Right atrium auricular region (tissue), 2 donors: ENCODE measurements around the gene SLC17A1. TPM values are rescaled to one million over a fixed set of nuclear protein-coding genes. Genes with fewer than 3 reads are reported as not detected.

ENCODE experiments used
- DNase-seq: peaks from one replicate; pipeline ENCODE4 v3.0.0-alpha.2; 2019; ENCODE audit warnings: low spot score
- H3K27ac ChIP-seq, 2 donors: fragments of 200-600 bp; sonication (generic); 1 replicate in 1 of 2; 2 replicates in 1 of 2; pipeline ENCODE4 v1.5.1; 2016 to 2019
- H3K27me3 ChIP-seq, 2 donors: fragments of 200-600 bp; sonication (generic); one replicate each; pipeline versions ENCODE4 v1.5.1 to v1.6.0; 2017 to 2019
- H3K36me3 ChIP-seq: fragments of 200-600 bp; sonication (generic); one replicate; pipeline ENCODE4 v1.5.1; 2016
- H3K4me1 ChIP-seq, 2 donors: fragments of 200-600 bp; sonication (generic); one replicate each; pipeline versions ENCODE4 v1.5.1 to v1.6.0; 2017 to 2019
- H3K4me3 ChIP-seq, 2 donors: fragments of 200-600 bp; sonication (generic); 1 replicate in 1 of 2; 2 replicates in 1 of 2; pipeline ENCODE4 v1.5.1; 2017 to 2019; ENCODE audit warnings: mild to moderate bottlenecking in 1 of 2, moderate library complexity in 1 of 2
- H3K9me3 ChIP-seq, 2 donors: fragments of 200-600 bp; sonication (generic); one replicate each; pipeline ENCODE4 v1.5.1; 2019
- total RNA-seq, 2 donors: library from RNA; depleted of rRNA; stranded (reverse); fragments of >200 nt; gene quantifications; one replicate each; pipeline ENCODE4 v1.1.0, GENCODE V29; 2016
- TF ChIP-seq, protein P1 (sequence below), 2 donors: fragments of 200-600 bp; sonication (generic); IDR thresholded peaks; one replicate each; pipeline ENCODE4 v1.5.1; 2019; ENCODE audit warnings: antibody characterized with exemption in 2 of 2

SLC17A1 gene
- total RNA-seq, 2 donors from 2014 or later = not detected

DNA sequence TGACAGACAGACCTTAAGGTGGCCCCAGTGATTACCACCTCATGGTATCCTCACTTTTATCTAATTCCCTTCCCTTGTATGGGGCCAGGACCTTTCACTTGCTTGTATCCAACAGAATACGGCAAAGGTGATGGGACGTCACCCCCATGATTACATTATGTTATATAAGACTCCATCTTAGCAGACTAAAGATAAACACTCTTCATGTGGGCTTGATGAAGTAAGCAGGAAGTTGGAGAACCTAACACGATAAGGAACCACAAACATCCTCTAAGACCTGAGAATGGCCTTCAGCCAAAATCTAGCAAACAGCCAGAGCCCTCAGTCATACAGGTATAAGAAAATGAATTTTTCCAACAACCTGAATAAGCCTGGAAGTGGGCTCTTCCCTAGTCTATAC lies 34.2 kb upstream of the SLC17A1 start:
- Histone ChIP-seq H3K36me3 (no peaks in the 10 kb centered on the region), H3K27me3 (no peaks in the 10 kb centered on the region), H3K27ac (no peak overlapping the region), H3K4me3 (no peak overlapping the region), H3K9me3 (no peaks in the 10 kb centered on the region), H3K4me1 (no peaks in the 10 kb centered on the region)
- no peak for DNase-seq
- TF ChIP-seq, protein P1, sequence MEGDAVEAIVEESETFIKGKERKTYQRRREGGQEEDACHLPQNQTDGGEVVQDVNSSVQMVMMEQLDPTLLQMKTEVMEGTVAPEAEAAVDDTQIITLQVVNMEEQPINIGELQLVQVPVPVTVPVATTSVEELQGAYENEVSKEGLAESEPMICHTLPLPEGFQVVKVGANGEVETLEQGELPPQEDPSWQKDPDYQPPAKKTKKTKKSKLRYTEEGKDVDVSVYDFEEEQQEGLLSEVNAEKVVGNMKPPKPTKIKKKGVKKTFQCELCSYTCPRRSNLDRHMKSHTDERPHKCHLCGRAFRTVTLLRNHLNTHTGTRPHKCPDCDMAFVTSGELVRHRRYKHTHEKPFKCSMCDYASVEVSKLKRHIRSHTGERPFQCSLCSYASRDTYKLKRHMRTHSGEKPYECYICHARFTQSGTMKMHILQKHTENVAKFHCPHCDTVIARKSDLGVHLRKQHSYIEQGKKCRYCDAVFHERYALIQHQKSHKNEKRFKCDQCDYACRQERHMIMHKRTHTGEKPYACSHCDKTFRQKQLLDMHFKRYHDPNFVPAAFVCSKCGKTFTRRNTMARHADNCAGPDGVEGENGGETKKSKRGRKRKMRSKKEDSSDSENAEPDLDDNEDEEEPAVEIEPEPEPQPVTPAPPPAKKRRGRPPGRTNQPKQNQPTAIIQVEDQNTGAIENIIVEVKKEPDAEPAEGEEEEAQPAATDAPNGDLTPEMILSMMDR (IDR thresholded peaks at IDR 0.05) = no peak

DNA sequence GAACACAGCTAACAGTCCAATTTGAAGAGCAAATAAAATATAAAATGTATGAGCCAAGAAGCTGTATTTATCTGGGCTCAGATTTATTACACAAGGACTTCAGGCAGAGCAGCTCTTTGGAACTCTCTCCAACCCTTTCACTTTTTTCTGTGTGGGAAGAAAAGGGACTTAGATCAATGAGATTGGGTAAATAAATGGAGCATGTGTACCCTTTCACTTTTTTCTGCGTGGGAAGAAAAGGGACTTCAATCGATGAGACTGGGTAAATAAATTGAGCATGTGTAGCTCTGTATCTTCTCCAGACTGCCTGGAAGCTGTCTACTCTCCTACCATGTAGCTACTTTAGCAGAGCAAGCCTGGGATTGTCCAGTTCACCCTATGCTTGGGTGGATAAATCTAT lies 31.5 kb upstream of the SLC17A1 start:
- TF ChIP-seq, protein P1 (IDR thresholded peaks at IDR 0.05) = no peak
- H3K27ac ChIP-seq = no peak overlapping the region
- no peaks in the 10 kb centered on the region for H3K9me3 ChIP-seq
- no peaks in the 10 kb centered on the region for H3K27me3 ChIP-seq
- no peak for DNase-seq
- H3K36me3 ChIP-seq = no peaks in the 10 kb centered on the region
- no peaks in the 10 kb centered on the region for H3K4me1 ChIP-seq
- no peak overlapping the region for H3K4me3 ChIP-seq

DNA sequence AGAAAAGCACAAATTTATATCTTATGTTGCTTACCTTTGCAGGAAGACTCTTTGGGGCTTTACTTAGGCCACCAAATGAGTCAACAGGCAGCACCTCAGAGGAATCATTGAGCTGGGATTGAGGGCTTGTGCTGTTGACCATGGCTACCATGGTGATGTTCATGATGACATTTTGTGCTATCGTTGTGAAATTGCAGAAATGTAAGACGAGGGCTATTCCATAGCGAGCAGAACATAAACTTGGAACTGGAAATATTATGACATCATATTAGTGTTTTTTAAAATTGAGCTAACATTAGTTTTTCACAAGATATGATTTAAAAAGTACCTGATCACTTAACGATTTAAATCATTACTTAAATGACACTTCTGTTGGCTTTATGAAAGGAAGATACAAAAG lies 30.3 kb upstream of the SLC17A1 start:
- no peaks in the 10 kb centered on the region for H3K27me3 ChIP-seq
- no peak overlapping the region for H3K4me3 ChIP-seq
- TF ChIP-seq, protein P1 (IDR thresholded peaks at IDR 0.05) = no peak
- H3K9me3 ChIP-seq = no peaks in the 10 kb centered on the region
- no peak for DNase-seq
- no peaks in the 10 kb centered on the region for H3K4me1 ChIP-seq
- H3K36me3 ChIP-seq = no peaks in the 10 kb centered on the region
- no peak overlapping the region for H3K27ac ChIP-seq

DNA sequence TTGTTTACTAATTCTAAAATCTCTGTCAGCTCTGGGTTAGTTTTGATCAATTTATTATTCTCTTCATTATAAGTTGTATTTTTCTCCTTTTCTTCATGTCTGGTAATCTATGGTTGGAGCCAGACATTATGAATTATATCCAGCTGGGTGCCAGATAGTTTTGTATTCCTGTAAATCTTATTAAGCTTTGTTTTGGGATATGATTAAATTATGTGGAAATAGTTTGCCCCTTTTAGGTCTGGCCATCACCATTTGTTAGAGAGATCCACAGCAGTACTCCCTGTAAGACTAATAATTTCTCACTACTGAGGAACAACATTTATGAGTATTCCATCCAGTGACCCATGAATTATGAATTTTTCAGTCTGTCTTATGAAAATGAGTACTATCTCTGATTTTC lies 20.9 kb upstream of the SLC17A1 start:
- Histone ChIP-seq H3K9me3 (no peaks in the 10 kb centered on the region), H3K27ac (no peak overlapping the region), H3K4me1 (no peaks in the 10 kb centered on the region), H3K27me3 (no peaks in the 10 kb centered on the region), H3K36me3 (no peaks in the 10 kb centered on the region), H3K4me3 (no peak overlapping the region)
- TF ChIP-seq, protein P1 (IDR thresholded peaks at IDR 0.05) = no peak
- no peak for DNase-seq

DNA sequence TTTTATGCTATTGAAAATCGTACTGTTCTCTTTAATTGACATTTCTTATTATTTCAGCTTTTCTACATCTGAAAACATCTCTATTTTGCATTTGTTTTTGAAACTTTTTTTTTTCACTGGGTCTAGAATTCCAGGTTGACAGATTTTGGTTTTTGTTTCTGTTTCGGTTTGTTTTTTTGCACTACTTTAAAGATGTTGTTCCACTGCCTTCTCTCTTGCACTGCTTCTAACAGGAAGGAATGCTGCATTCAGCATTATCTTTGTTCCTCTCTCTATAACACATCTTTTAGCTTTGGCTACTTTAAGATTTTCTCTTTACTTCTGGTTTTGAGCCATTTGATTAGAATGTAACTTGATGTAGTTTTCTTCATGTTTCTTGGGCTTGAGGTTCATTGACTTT lies 20.1 kb upstream of the SLC17A1 start:
- no peaks in the 10 kb centered on the region for H3K4me1 ChIP-seq
- H3K4me3 ChIP-seq = no peak overlapping the region
- no peaks in the 10 kb centered on the region for H3K27me3 ChIP-seq
- no peak overlapping the region for H3K27ac ChIP-seq
- H3K9me3 ChIP-seq = no peaks in the 10 kb centered on the region
- TF ChIP-seq, protein P1 (IDR thresholded peaks at IDR 0.05) = no peak
- H3K36me3 ChIP-seq = no peaks in the 10 kb centered on the region
- no peak for DNase-seq

DNA sequence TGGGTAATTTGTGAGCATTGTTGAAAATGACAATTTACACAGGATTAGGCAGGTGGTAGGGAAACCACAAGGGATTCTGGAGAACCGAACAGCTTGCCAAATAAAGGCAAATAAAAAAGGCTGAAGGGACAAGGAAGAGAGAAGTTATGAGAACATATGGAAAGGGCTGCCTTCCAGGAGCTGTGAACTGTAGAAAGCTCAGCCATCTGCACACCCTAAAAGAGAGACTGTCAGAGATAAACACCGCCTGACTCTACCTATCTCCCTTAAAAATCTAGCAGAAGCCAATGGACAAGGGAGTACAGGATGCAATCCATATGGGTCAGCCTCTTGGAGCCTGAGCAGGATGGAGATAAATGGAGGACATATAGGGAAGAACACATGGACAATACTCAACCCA lies 12.7 kb upstream of the SLC17A1 start:
- H3K4me1 ChIP-seq = no peaks in the 10 kb centered on the region
- H3K9me3 ChIP-seq = no peaks in the 10 kb centered on the region
- DNase-seq = no peak
- H3K4me3 ChIP-seq = no peak overlapping the region
- H3K27me3 ChIP-seq = no peaks in the 10 kb centered on the region
- TF ChIP-seq, protein P1 (IDR thresholded peaks at IDR 0.05) = no peak
- no peak overlapping the region for H3K27ac ChIP-seq
- no peaks in the 10 kb centered on the region for H3K36me3 ChIP-seq
